HEK293T (cell line): Measurements from ENCODE around the gene NBPF14.
"Not testable (repeated sequence)": the region's sequence is repeated elsewhere in the genome, so short reads cannot be mapped to it uniquely, and the experiment has no call there.

Experiments used
- ARNT ChIP-seq: fragments of 450-650 bp; IDR thresholded peaks from 2 replicates; pipeline ENCODE4 v1.6.1; 2017; ENCODE audit warnings: mild to moderate bottlenecking
- ELF4 ChIP-seq: fragments of 450-650 bp; IDR thresholded peaks from 2 replicates; pipeline ENCODE4 v1.6.1; 2017; ENCODE audit warnings: antibody characterized with exemption
- NFRKB ChIP-seq: fragments of 450-650 bp; IDR thresholded peaks from 2 replicates; pipeline ENCODE4 v1.6.1; 2016; ENCODE audit warnings: mild to moderate bottlenecking, moderate library complexity
- TARDBP ChIP-seq: fragments of 450-650 bp; IDR thresholded peaks from 2 replicates; pipeline ENCODE4 v1.6.1; 2016
- ZNF384 ChIP-seq: fragments of 450-650 bp; IDR thresholded peaks from 2 replicates; pipeline ENCODE4 v1.6.1; 2016

DNA sequence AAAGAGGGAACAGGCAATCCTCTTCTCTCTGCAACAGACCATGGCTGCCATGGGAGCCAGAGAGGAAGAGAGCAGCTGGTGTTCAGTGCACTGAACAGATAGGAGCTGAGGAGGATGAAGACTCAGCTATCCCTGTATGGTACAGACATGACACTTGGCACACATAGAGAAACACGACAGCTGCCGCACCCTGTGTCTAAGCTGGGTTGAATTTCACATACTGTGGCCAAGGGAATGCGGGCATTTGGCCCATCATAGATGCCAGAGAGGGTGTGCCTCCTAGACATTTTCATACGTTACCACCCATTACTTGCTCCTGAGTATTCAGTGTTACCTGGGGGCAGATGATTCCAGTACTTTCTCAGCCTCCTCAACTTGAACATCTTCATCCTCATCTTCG is 4.7 kb downstream of the NBPF14 start:
- TF ChIP-seq NFRKB, ZNF384, TARDBP, ARNT, ELF4: not testable (repeated sequence)
